A172 (cell line): ENCODE data around the gene EXOC5. TPM values are rescaled to one million over a fixed set of nuclear protein-coding genes. Genes with fewer than 3 reads are reported as not detected.
A peak's percentile ranks its signal among the peaks of the same experiment; 100 is the strongest.
"Not testable (repeated sequence)": the region's sequence is repeated elsewhere in the genome, so short reads cannot be mapped to it uniquely, and the experiment has no call there.

Experiments
- DNase-seq: peaks from one replicate; pipeline ENCODE4 v3.0.0-alpha.2; 2015; ENCODE audit warnings: low spot score
- total RNA-seq: library from RNA; depleted of rRNA; stranded (reverse); fragments of >200 nt; shearing (Covaris generic); gene quantifications from 2 replicates; pipeline ENCODE4 v1.2.3, GENCODE V29; 2014

The EXOC5 gene
- total RNA-seq, 1 experiment from 2014 or later, result 75.1 TPM

DNA sequence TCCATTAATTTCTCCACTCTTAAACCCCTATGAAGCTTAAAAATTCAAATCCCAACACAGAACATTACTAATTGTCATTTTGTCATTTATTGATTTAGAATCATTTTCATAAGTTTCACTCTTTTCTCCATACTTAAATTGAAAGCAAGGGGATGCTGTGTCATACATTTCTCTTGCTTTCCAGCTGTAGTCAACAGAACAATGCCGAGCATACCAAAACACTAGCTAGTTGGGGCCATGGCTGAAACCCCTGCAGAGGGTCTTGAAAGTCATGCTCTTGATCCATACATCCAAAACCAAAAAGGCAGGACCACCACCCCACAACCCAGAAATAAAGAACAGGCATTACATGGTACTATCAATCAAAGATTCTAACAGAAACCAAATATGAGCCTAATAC, 9.0 kb downstream of the EXOC5 start:
- no peak for DNase-seq

- DNase-seq, result not testable (repeated sequence)
Measured at GRCh38 chr14:57258221-57258620, 10.5 kb downstream of the EXOC5 start.

- DNase-seq, result no peak
Measured at GRCh38 chr14:57254884-57255283, 13.8 kb downstream of the EXOC5 start.

DNA sequence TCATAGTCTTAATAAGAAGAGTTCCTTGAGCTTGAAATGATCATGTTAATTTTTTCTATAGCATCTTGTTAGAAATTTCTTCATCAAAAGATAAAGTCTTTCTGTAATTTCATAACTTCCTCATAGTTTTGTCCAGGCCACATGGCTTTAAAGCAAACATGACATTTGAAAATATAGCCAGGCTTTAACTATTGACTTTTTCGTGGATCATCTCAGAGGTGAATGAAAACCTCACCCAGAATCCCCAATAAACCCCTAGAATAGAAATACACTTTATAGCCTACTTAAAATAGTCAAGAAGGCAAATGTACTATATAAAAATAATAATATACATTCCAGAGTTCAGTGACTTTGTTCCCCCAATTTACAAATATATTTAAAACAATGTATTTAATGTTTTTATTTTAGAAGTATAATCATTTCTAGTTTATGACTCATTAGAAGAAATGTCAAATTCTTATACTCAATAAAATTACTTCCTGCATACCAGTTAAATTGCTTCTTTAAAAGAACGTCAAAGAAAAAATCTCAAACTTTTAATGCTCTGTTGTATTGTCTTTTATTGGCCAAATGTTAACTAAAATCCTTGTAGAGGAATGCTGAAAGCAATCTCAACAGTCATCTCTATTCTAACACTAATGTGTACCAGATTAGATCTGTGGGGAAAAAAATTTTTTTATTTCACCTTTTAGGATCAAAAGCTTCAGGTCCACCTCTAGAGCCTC, 21.6 kb downstream of the EXOC5 start:
- DNase-seq, result no peak

- DNase-seq, result no peak
Measured at GRCh38 chr14:57245941-57246340, 22.8 kb downstream of the EXOC5 start.

- DNase-seq, result no peak
Measured at GRCh38 chr14:57244106-57244505, 24.6 kb downstream of the EXOC5 start.

- DNase-seq, result no peak
Measured at GRCh38 chr14:57243320-57243719, 25.4 kb downstream of the EXOC5 start.

DNA sequence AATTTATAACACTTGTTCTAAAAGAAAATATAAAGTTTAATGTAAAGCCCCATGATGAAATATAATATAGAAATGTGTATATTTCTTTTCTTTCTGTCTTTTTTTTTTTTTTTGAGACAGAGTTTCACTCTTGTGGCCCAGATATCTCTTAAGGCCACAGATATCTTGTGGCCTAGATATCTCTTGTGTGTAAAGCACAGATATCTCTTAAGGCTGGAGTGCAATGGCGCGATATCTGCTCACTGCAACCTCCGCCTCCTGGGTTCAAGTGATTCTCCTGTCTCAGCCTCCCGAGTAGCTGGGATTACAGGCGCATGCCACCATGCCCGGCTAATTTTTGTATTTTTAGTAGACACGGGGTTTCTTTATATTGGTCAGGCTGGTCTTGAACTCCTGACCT, 28.6 kb downstream of the EXOC5 start:
- DNase-seq, result not testable (repeated sequence)

DNA sequence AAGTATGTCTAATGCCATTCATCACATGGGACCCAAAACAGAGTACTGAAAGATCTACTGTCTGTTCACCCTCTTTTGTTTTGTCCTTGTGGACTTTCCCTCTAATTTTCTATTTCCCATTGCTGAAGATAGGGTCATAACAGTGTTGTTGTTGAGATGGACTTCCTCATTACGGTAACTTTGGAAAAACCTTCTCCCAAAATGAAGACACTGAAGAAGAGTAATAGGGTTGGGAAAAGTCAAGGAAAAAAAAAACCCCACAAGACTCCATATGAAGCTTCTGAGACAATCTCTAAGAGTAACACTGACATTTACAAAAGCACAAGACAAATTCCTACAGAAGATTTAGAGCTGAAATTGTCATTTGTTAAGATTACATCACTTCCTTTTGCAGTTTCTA, 36.7 kb downstream of the EXOC5 start:
- no peak for DNase-seq

DNA sequence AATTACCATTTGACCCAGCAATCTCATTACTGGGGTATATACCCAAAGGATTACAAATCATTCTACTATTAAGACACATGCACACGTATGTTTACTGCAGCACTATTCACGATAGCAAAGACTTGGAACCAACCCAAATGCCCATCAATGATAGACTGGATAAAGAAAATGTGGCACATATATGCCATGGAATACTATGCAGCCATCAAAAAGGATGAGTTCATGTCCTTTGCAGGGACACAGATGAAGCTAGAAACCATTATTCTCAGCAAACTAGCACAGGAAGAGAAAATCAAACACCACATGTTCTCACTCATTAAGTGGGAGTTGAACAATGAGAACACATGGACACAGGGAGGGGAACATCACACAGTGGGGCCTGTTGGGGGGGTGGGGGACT, 40.4 kb downstream of the EXOC5 start:
- DNase-seq, result not testable (repeated sequence)

DNA sequence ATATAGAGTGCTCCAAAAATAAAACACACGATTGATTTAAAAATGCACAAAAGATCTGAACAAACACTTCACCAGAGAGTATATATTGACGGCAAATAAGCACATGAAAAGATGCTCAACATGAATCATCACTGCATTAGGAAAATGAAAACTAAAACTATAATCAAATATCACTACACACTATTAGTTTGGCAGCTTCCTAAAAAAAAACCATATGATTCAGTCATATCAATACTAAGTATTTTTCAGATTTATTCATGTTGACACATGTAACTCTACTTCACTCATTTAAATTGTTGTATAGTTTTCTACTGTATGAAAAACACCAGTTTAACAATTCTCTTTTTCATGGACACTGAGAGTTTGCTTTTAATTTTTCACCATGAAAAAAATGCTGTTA, 41.6 kb downstream of the EXOC5 start:
- no peak for DNase-seq

GRCh38 chr14:57221931-57222330, 46.8 kb downstream of the EXOC5 start:
- DNase-seq, result no peak

DNA sequence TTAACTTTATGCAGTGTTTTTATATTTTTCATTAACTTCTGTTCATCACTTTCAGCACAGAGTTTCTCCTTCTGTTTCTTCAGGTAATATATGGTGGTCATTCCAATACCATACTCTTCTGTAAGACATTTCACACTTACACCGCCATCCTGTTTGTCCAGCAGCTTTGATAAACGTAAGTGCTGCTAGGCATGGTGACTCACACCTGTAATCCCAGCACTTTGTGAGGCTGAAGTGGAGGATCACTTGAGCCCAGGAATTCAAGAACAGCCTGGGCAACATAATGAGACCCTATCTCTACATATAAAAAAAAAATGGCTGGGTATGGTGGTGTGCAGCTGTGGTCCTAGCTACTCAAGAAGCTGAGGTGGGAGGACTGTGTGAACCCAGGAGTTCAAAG, 55.8 kb downstream of the EXOC5 start:
- DNase-seq, result no peak

GRCh38 chr14:57209561-57209960, 59.1 kb downstream of the EXOC5 start:
- DNase-seq, result peak; percentile 13

DNA sequence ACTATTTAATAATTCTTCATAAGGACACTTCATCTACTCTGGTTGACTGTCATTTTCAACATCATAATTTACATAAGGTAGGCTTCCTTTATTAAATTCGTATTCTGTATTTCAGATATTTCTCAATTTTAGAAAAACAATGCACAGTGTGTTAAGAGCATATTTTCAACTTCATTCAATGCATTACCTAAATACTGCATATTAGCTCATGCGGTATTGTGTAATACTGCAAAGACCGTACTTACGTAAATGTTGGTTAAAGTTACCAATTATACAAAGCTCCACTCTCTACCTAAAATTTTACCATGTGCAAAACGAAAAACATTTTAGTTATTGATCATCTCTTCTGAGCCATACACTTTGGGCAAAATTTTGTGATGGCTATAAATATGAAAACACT, 62.8 kb downstream of the EXOC5 start:
- no peak for DNase-seq

- DNase-seq, result not testable (repeated sequence)
Measured at GRCh38 chr14:57202672-57203071, 66.0 kb downstream of the EXOC5 start.

DNA sequence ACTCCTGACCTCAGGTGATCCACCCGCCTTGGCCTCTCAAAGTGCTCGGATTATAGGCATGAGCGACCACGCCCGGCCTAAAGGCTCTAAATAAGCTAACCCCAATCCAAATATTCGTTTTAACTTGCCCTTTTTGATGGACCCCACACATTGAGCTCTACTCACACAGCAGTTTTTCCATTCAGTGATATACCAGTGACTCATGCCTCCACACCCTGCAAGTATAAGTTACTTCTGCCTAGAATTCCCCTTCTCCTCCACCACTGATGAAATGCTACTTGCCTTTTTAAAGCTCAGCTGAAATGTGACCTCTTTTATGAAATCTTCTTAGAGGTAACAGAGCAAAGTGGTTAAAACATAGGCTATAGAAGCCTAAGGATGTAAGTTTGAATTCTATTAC, 68.8 kb downstream of the EXOC5 start:
- DNase-seq, result peak; percentile 16

GRCh38 chr14:57189070-57189469, 79.6 kb downstream of the EXOC5 start:
- peak; percentile 4 for DNase-seq

DNA sequence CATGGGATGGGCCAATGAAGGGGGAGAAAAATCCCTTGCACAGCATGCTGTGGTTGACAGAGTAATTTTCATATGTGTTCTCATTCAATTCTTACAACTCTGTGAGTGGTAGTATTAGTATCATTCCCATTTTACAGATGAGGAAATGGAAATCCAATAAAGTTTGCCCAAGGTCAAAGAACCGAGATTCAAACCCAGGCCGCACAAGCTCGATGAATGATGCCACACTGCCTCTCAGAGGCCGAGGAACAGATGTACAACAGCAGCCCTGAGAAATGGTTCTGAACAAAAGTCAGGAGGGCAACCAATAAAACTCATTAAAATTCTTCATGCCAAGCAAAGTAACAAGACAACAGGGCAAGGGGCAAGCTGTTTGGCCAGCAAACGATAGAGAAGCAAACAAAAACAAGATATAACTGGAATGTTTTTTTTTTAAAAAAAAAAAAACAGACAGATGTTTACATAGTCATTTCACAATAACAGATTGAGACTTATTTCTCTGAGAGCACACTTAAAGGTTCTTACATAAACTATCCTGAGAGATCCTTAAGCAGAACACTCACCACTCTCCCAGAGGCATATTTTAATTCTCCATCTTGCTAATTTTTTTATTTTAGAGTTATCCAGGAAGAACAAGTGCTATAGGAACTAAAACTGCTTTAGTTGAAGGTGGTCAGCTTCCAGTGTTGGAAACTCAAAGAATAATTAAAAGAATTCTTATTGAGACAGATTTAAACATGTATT, 85.8 kb downstream of the EXOC5 start:
- no peak for DNase-seq

- no peak for DNase-seq
Measured at GRCh38 chr14:57179273-57179672, 89.4 kb downstream of the EXOC5 start.

GRCh38 chr14:57174466-57174865, 94.2 kb downstream of the EXOC5 start:
- no peak for DNase-seq

GRCh38 chr14:57171903-57172302, 96.8 kb downstream of the EXOC5 start:
- no peak for DNase-seq

GRCh38 chr14:57171363-57171762, 97.3 kb downstream of the EXOC5 start:
- no peak for DNase-seq
